ENCODE measurements around the gene EEF1AKMT1. TPM values are rescaled to one million over a fixed set of nuclear protein-coding genes. Genes with fewer than 3 reads are reported as not detected.

The EEF1AKMT1 gene
- total RNA-seq, 1 donor from 2014 or later, result 9.4 TPM

GRCh38 chr13:20680416-20681080 is 93.2 kb downstream of the EEF1AKMT1 start:
- Mint-ChIP-seq H3K27ac (ENCODE audit: unreplicated experiment) (no peak overlapping the region), H3K4me1 (ENCODE audit: low read depth) (peaks cover 6% of the 10 kb centered on the region), H3K36me3 (ENCODE audit: low read depth) (peaks cover 3% of the 10 kb centered on the region), H3K9me3 (ENCODE audit: low read depth) (no peaks in the 10 kb centered on the region), H3K4me3 (ENCODE audit: unreplicated experiment) (no peak overlapping the region), H3K27me3 (ENCODE audit: low read depth) (no peaks in the 10 kb centered on the region)
- no peak for DNase-seq (ENCODE audit: low spot score)
- TF ChIP-seq CTCF (IDR thresholded peaks at IDR 0.05), result no peak

GRCh38 chr13:20679879-20680278 is 93.9 kb downstream of the EEF1AKMT1 start:
- Mint-ChIP-seq H3K4me3 (ENCODE audit: unreplicated experiment) (no peak overlapping the region), H3K36me3 (ENCODE audit: low read depth) (peaks cover 3% of the 10 kb centered on the region), H3K9me3 (ENCODE audit: low read depth) (no peaks in the 10 kb centered on the region), H3K4me1 (ENCODE audit: low read depth) (peaks cover 6% of the 10 kb centered on the region), H3K27me3 (ENCODE audit: low read depth) (no peaks in the 10 kb centered on the region), H3K27ac (ENCODE audit: unreplicated experiment) (no peak overlapping the region)
- DNase-seq (ENCODE audit: low spot score), result no peak
- no peak for TF ChIP-seq CTCF (IDR thresholded peaks at IDR 0.05)

Other genes with a start within 250 kb of the EEF1AKMT1 start
- 14.8 to 17.7 TPM (median 17.0 TPM) in 3 replicates for gene CRYL1, start 248.1 kb downstream of the EEF1AKMT1 start, total RNA-seq
- gene IFT88, start 206.8 kb downstream of the EEF1AKMT1 start, total RNA-seq, result 5.9 to 7.0 TPM (median 6.7 TPM) in 3 replicates
- 6.0 to 12.3 TPM (median 12.1 TPM) in 3 replicates for gene IL17D, start 70.3 kb downstream of the EEF1AKMT1 start, total RNA-seq
- 10.9 to 16.6 TPM (median 11.5 TPM) in 3 replicates for gene XPO4, start 128.8 kb upstream of the EEF1AKMT1 start, total RNA-seq